HG02943 (cell line): Measurements from ENCODE around the gene CHST15.

Experiments used
- ATAC-seq: cut with Tn5 transposase; IDR thresholded peaks from one replicate; pipeline ENCODE4 v1.9.1; 2021; ENCODE audit warnings: mild to moderate bottlenecking, low read depth, moderate library complexity; ENCODE audit not compliant: unreplicated experiment

CHST15 gene

GRCh38 chr10:124033887-124034218 lies 59.5 kb downstream of the CHST15 start:
- ATAC-seq, result no peak

GRCh38 chr10:124032971-124033886 lies 60.2 kb downstream of the CHST15 start:
- ATAC-seq, result no peak

GRCh38 chr10:124032087-124032935 lies 61.1 kb downstream of the CHST15 start:
- ATAC-seq, result no peak

- no peak for ATAC-seq
Measured at GRCh38 chr10:124030492-124031110, 62.8 kb downstream of the CHST15 start.

- ATAC-seq, result no peak
Measured at GRCh38 chr10:124030061-124030460, 63.3 kb downstream of the CHST15 start.

- no peak for ATAC-seq
Measured at GRCh38 chr10:124029559-124029958, 63.8 kb downstream of the CHST15 start.

- no peak for ATAC-seq
Measured at GRCh38 chr10:124028700-124029480, 64.5 kb downstream of the CHST15 start.

GRCh38 chr10:124027651-124028050 lies 65.7 kb downstream of the CHST15 start:
- ATAC-seq, result no peak

GRCh38 chr10:124027031-124027611 lies 66.3 kb downstream of the CHST15 start:
- no peak for ATAC-seq

- no peak for ATAC-seq
Measured at GRCh38 chr10:124026589-124026939, 66.8 kb downstream of the CHST15 start.

- ATAC-seq, result no peak
Measured at GRCh38 chr10:124025660-124026588, 67.5 kb downstream of the CHST15 start.

- ATAC-seq, result no peak
Measured at GRCh38 chr10:124025152-124025551, 68.2 kb downstream of the CHST15 start.

GRCh38 chr10:124022066-124022465 lies 71.3 kb downstream of the CHST15 start:
- no peak for ATAC-seq

GRCh38 chr10:124020981-124021815 lies 72.2 kb downstream of the CHST15 start:
- no peak for ATAC-seq

GRCh38 chr10:124019886-124020797 lies 73.3 kb downstream of the CHST15 start:
- ATAC-seq, result no peak

GRCh38 chr10:124018886-124019525 lies 74.4 kb downstream of the CHST15 start:
- no peak for ATAC-seq

- ATAC-seq, result no peak
Measured at GRCh38 chr10:124017729-124018128, 75.7 kb downstream of the CHST15 start.
